T-helper 1 cell treated with Interleukin-12 subunit alpha and Interleukin-12 subunit beta and Interleukin-4 antibody, amounts not matched to agents 30 ng/mL and 1 ng/mL, for 36 hours (primary cell): ENCODE measurements around the gene PEX12. TPM values are rescaled to one million over a fixed set of nuclear protein-coding genes. Genes with fewer than 3 reads are reported as not detected.
"Not testable (repeated sequence)": the region's sequence is repeated elsewhere in the genome, so short reads cannot be mapped to it uniquely, and the experiment has no call there.

ENCODE experiments used
- intact Hi-C: fragments of 100-400 bp; cut with micrococcal nuclease; formaldehyde crosslinking; loops from one replicate; pipeline ENCODE4 v1.15.1; 2024
- total RNA-seq: library from RNA; stranded (reverse); gene quantifications from 2 replicates; pipeline ENCODE4 v1.2.3, GENCODE V29; 2022

Gene PEX12
- 4.4 and 4.7 TPM in 2 replicates for total RNA-seq

DNA sequence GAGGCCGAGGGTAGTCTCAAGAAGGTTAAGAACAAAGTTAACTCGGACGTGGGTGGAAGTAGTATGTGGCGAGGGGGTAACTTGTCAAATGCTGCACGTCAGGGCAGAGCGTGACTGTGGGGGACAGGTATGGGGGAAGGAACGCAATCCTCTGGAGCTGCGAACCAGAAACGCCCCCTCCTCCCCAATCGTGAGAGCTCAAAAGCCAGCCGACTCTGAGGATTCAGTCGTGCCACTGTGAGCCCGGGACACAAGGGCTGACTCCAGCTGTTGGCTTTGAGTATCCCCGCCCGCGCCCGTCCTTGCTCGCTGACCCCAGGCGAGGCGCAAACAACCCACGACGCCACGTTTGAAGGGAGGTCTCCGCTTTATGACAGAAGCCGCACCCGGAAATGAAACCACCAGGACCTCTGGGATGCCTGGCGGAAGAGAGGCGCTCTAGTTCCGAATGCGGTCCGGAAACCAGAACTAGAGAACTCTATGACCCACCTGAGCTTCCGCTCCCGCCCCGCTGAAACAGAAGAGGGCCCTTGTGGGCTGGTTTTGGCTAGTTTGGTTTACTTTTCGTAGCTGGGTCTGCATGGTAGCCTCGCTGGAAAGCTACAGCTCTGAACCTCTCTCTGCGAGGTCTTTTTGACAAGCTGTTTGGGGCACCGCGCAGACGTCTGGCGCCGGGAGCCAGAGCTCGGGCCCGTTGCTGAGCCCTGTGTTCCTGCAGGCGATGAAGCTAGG is at the start of gene PEX12:
TSS of gene PEX12 (minus strand) at position 375 of the 732 bp plus-strand sequence. CDS start 550 bp downstream, outside the sequence.
- intact Hi-C loops: loop anchor here (1.0 to 10.0 kb wide), 11 partner anchors 9 to 598 kb away; partner anchors contain the start of genes AP2B1, LIG3, NLE1 and TAF15

DNA sequence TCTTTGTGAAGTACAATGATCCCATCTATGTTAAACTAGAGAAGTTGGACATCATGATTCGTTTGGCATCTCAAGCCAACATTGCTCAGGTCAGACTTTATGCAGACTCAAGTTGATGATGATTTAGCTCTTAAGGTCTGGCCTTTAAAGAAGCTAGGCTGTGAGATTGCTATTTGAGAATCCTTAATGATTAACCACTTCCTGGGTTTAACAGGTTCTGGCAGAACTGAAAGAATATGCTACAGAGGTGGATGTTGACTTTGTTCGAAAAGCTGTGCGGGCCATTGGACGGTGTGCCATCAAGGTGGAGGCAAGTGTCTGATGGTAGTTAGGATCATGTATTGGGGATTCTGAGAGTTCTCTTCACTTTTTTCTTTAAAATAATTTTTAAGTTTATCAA is 49.0 kb upstream of the PEX12 start:
- intact Hi-C loops: no loop called here

DNA sequence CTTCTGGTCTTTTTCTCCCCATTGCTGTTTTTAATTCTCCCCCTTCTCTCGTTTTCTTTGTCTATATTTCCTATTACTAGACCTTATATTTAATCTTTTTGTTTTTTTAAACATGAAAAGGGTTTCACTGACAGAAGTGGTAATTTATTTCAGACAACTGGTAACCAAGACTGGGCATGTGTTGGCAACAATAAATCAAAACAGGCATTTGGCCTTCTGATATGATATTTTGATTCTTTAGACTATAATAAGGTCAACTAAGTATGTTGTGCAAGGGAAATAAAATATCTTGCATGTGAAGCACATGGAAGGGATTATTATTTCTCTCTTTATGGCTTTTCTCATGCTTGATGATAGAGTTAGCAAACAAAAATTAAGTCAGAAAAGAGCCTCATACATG is 43.4 kb upstream of the PEX12 start:
- intact Hi-C loops: no loop called here

DNA sequence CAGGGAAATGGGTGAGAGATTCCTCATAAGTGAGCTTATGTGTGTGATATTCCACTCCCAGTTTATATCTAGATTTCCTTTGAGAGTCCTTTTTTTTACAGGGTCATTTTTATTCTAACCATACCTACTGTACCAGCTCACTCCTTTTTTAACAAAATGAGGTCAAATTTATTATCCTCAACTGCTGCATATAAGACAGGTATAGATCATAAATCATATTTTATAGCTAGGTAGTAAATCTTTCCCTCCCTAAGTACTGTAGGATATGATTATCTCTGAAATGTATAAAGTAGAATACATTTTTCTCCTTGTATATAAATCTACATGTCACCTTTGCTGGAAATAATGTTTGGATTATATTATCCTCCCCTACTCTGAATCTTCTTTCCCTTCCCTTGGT is 40.3 kb upstream of the PEX12 start:
- intact Hi-C loops: no loop called here

DNA sequence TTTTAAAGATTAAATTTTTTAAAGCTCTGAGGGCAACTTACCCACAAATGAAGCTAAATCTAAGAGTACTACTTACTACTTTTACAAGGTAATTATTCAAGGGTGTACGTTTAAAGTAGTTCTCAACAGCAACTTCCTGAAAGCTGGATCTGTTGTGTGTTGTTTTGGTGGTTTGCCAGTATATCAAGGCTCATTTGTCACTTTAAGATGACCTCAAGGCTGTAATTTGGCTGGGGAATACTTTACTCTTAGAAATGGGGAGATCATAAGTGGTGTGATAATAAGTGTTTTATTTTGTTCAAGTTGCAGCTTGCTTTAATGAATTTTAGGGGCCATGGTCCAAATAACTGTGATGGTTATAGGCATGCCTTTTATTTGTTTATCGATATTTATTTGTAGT is 39.1 kb upstream of the PEX12 start:
- intact Hi-C loops: no loop called here

DNA sequence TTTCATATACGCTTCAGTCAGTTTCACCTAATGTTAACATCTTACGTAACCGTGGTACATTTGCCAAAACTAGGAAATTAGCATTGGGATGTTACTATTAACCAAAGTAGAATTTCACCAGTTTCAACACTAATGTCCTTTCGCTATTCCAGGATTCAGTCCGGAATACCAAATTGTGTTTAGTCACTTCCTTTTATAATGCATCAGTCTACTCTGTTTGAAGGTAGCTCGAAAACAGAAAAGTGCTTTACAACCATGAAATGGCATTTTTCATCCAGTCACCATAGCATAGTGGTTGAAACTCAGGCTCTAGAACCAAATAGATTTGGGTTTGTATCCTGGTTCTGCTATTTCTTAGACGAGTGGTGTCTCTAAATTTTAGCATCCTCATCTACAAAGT is 38.2 kb upstream of the PEX12 start:
- intact Hi-C loops: no loop called here

DNA sequence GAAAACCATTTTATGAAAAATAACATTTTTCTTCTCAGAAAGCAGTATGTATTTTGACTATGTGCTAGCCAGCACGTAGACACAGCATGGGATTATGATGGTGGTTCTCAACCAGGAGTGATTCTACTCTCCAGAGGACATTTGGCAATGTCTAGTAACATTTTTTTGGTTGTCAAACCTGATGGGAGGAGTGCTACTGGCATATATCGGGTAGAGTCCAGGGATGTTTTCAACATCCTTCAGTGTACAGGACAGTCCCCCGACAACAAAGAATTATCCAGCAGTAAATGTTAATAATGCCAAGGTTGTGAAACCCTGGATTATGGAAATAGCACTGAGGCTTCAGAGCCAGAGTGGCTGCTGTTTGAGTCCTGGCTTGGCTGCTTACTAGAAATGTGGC is 36.4 kb upstream of the PEX12 start:
- intact Hi-C loops: no loop called here

DNA sequence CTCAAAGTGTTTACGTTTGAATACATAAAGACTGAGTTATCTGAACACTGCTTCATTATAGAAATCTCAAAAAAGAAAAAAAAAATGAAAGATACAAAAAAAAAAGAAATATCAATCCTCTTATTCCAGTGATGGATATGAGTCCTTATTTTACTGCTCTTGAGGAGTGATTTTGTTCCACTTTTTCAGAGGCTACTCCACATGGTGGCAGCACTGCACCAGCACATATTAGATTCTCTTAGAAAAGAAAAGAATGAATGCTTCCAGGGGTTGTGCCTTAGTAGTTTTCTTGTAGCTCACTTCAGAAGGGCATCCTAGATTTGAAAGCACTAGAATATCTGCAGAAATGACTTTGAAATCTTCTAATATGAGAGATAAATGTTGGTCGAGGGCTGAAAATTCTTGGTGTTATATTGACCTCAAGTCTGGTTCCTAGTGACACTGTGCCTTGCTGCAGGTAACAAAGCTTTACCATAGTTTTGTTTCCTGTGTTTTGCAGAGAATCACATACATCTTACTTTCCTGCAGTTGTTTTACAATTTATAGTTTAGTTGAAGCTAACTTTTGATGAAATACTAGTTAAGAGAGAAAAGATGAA is 34.7 kb upstream of the PEX12 start:
- intact Hi-C loops: loop anchor here (1.0 to 2.0 kb wide), 2 partner anchors 134 to 196 kb away; partner anchors contain the start of gene TAF15

DNA sequence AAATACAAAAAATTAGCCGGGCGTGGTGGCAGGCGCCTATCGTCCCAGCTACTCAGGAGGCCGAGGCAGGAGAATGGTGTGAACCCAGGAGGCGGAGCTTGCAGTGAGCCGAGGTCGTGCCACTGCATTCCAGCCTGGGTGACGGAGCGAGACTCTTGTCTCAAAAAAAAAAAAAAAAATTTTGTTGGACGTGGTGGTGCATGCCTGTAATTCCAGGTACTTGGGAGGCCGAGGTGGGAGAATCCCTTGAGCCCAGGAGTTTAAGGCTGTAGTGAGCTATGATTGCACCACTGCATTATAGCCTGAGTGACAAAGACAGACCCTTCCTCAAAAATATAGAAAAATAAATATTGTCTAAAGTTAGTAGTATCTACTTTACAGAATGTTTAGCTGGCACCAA is 32.4 kb upstream of the PEX12 start:
- intact Hi-C loops: not testable (repeated sequence)

DNA sequence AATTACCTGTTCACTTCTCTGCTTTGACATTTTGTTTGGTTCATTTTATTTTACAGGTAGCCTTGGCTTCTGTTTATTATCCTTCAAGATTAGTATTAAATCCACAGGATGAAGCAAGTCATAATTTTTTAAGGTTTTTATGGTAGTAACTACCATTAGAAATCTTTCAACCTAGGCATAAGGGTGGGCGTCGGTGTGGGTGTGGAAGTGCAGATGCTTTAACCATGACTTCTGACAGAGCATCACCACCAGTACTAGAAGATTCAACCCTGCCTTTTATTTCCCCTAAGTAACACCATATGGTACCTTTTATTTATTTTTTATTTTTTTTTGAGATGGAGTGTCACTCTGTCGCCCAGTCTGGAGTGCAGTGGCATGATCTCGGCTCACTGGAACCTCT is 31.5 kb upstream of the PEX12 start:
- intact Hi-C loops: no loop called here

DNA sequence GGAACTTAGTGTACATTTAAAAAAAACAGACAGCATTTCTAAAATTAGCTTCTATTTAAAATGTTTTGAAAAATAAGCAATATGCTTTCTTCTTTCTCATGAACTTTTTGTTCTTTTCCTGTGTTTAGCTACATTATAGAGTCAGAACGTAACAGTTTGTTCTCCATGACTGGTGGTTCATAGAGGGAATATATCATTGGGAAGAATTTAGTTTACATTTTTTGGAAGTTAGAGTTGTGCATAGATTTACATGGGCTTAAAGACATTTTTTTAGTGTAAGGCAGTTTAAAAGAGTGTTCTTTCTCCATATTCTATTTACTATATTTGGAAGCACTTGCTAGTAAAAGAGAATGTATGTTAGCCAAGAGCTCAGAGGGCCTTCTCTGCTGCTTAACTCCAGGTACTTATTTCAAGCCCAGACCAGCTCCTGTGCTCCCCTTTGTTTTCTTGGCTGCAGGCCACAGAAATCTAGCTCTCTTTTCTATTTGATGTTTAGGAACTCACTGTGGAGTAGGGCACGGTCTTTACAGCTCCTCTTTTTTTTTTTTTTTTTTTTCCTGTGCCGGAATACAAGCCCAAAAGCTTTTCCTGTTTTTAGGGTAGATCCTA is 29.0 kb upstream of the PEX12 start:
- intact Hi-C loops: no loop called here

DNA sequence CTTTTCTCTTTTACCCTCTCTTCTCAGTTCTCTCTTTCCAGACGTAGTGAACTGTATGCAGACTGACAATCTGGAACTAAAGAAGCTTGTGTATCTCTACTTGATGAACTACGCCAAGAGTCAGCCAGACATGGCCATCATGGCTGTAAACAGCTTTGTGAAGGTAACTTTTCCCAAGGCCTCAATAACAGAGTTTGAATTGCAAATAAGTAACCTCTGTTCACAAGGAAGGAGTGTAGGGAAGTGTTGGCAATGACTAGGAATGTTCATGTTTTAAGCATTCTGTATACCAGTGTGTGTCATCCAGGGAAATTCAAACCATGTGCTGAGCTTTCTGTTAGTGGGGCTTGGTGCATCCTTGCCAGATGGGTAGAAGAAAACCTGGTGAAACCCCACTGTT is 27.3 kb upstream of the PEX12 start:
- intact Hi-C loops: no loop called here

DNA sequence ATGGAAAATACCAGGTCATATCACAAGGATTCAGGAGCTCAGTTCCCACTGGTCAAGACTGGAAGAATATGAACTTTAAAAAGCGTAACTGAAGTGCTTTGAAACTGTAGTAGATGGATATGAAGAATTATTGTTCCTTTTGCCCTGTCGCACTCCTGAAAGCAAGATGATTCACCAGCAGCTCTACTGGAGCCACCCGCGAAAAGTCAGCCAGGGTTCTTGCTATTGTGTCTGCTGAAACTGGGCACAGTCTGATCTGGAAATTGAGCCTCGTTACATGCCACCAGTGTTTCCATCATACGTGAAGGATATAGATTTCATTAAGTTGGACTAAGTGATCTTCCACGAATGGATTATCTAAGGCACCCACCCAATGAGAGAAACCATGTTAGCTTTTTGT is 25.3 kb upstream of the PEX12 start:
- intact Hi-C loops: no loop called here

DNA sequence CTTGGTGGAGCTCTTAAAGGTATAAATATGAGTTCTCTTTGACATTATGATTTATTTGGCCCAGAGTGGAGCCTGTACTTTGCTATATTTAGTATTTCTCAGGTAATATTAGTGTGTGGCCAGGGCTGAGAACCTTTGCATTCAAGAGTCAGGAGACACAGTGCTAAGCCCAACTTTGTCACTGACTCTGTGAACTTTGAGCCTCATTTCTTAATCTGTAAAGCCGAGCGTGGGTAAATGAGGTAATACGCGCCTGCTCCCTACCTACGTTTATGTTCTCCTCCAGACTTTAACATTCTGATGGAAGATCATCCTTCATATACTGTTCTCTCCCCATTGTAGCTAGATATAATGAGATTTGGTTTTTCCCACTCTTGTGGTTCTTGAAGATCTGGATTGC is 19.2 kb upstream of the PEX12 start:
- intact Hi-C loops: no loop called here

DNA sequence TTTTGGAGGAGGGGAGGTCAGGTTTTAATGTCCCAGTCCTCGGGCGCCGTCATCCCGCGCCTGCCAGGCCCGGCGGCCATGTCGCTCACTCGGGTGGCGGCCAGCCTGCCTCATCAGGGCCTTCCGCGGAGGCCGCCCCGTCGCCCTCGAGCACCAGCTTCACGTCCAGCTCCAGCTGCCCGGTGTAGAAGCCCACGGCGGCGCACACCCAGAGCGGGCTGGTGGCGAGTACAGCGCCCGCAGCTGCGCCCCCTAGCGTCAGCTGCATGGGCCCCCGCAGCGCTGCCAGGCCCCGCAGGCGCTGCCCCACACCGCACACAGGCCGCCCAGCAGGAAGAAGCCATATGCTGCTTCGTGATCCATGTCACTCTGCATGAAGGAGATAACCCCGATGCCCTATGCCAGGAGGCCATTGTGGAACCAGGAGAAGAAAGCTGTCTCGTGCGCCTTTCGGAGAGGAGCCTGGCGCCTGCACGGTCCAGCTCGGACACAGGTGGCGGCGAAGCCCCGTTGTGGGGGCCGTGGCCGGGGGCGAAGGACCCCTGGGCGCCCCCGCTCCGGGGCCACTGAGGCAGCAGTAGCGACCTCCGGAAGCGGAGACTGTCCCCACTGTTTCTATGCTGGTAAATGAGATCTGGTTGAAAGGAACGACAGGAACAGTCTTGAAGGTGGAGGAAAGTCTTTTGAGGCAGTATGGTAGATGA is 18.3 kb upstream of the PEX12 start:
- intact Hi-C loops: no loop called here

DNA sequence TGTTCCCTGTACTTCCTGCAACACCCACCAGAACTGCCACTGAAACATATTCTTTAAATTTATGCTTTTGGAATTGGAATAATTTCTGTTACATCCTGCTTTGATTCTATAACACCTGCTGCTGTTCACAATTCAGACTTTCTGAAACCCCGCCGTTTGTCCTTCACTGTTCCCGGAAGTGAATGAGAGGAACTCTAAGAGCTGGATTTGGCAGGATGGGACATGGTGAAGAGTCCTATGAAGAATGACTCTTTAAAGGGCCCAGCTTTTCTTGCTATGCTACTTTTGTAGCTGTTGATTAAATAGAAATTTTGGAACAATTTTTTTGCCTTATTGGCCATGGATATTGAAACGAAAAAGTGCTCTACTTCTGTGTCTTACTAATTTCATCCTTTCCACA is 17.7 kb upstream of the PEX12 start:
- intact Hi-C loops: no loop called here

DNA sequence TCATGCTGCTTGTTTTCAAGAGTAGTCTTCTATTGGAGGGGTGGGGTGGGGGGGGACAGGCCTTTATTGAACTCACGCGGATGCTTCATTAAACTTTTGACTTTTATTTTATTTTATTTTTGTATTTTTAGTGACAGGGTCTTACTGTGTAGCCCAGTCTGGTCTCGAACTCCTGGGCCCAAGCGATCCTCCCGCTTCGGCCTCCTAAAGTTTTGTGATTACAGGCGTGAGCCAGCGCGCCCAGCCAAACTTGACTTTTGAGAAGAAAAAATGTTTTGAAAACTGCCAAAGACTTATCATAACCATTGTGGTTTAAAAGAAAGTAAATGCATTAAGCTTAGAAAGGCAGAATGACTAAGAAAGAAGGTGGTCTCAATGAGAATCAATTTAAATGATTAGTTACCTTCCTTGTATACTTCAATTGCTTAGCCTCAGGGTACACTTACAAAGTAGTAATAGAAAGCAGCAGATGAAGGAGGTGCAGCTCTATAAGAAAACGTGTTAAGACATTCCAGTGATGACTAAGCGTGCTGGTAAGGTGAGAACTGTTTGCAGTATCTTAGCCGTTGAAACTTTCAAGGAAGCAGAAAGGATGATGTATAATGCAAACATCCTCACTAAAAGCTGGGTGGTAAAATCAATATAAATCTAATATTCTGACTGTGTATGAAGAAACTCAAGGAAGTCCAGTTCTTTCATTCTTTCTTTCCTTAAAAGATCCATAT is 10.0 kb upstream of the PEX12 start:
- intact Hi-C loops: loop anchor here (2.0 to 5.0 kb wide), 3 partner anchors 302 to 899 kb away; partner anchors contain the start of genes CCT6B, ZNF830 and ZNHIT3

DNA sequence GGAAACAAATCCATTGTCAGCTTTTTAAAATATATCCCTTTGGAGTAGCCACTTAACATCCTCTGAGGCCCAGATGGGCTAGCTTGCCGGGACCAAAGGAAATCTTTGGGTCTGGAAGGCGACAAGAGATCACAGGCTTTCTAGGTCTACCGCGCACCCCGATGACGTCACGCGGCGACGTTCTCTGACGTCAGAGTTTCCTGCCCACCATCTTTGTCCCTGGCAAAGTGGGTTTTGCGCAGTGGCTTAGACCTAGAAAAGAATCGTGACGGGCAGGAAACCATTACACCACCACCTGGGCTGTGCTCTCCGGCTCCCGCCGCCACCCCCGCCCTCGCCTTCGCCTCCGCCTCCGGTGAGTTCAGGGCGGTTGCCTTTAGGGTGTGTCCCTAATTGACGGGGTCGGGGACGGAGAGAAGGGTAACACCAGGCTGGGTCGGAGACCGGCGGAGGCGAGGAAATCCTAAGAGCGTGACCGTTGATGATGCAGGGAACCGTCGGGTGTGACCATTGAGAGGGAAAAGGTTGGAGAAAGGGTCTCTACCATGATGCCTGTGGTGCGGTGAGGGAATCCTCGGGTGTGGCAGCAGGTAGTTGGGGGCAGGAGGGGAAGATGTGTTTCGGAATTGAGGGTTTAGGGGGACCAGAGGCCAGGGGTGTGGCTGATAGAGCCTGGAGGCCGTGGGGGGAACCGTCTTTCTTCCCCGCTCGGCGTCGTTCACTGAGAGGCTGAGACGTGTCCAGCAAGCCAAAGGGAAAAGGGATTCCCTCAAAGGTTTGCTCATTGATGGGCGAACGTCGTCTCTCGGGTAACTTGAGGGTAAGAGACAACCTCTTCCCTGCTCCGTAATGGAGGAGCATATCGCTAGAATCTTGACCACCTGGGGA is 8.9 kb upstream of the PEX12 start, which contains the start of gene AP2B1:
TSS of gene AP2B1 (plus strand) at position 249 of the 888 bp plus-strand sequence. CDS start 6,709 bp downstream, outside the sequence.
- intact Hi-C loops: loop anchor here (1.0 to 5.0 kb wide), 15 partner anchors 9 to 957 kb away; partner anchors contain the start of genes CCT6B, GGNBP2, PEX12 and RFFL

DNA sequence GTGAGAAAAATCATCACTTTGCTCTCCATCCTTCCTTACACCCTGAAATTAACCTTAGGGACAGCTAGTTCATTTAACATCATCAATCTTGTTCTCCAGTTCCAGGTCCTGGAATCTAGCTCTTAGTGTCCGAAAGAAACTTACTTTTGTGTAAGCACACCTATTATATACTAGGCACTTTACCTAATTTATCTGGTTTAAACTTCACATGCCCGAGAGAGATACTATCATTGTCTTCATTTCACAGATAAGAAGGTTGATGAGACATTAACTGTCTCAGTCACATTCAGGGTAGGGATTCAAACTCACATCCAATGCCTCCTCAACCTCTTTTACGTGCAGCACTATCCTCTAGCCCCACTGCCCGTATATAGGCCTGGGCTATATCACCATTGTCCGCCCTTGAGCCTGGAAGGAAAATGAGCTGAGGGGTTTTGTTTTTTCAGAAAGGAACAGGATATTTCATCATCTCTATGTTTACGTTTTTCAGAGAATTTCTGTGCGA is 8.2 kb upstream of the PEX12 start:
- intact Hi-C loops: loop anchor here (1.0 to 5.0 kb wide), 15 partner anchors 8 to 958 kb away; partner anchors contain the start of genes CCT6B, GGNBP2, PEX12 and RFFL

DNA sequence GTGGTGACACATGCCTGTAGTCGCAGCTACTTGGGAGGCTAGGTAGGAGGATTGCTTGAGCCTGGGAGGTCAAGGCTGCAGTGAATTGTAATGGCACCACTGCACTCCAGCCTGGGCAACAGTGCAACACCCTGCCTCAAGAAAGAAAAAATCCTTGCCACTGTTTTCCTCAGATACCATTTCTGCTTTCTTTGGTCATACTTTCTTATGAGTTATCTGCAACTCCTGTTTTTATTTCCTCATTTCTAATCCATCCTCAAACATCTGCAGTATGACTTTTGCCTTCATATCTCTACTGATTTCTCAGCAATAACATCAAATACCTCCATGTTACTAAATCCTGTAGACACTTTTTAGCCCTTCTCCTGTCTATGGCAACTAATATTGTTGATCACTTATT is 5.7 kb upstream of the PEX12 start:
- intact Hi-C loops: no loop called here
